ENCODE data around the gene GRIA1. TPM values are rescaled to one million over a fixed set of nuclear protein-coding genes. Genes with fewer than 3 reads are reported as not detected.

GRIA1 gene
- total RNA-seq, 1 donor from 2014 or later: 0.55 TPM

- no peak overlapping the region for H3K27ac Mint-ChIP-seq (ENCODE audit: unreplicated experiment)
- peaks cover 13% of the 10 kb centered on the region for H3K27me3 Mint-ChIP-seq (ENCODE audit: low read depth)
- H3K4me1 Mint-ChIP-seq (ENCODE audit: low read depth): no peaks in the 10 kb centered on the region
- no peaks in the 10 kb centered on the region for H3K9me3 Mint-ChIP-seq (ENCODE audit: low read depth)
- no peak overlapping the region for H3K4me3 Mint-ChIP-seq (ENCODE audit: unreplicated experiment)
- H3K36me3 Mint-ChIP-seq (ENCODE audit: low read depth): no peaks in the 10 kb centered on the region
- no peak for DNase-seq (ENCODE audit: low spot score)
- TF ChIP-seq CTCF (IDR thresholded peaks at IDR 0.05): no peak
These were observed 255.4 kb downstream of the GRIA1 start for GRCh38 chr5:153745778-153746395.

DNA sequence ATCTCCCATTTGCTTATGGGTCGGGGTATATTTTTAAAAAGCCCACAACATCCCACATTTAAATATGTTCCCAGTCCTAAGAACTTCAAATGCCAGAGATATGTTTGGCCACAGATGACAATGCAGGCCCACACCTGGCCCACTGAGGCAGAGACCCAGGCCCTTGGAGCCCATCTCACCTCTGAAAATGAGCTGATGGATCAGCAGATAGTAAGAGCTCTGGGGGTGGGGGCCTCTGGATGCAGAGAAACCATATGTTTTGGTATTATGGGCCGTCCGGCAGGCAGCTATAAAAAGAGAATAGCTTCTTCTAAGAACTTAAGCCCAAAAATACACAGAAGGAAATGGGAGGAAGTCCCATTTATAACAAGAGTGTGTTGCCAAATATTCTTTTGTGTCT is 256.0 kb downstream of the GRIA1 start:
- no peak overlapping the region for H3K4me3 Mint-ChIP-seq (ENCODE audit: unreplicated experiment)
- H3K36me3 Mint-ChIP-seq (ENCODE audit: low read depth): no peaks in the 10 kb centered on the region
- no peak for TF ChIP-seq CTCF (IDR thresholded peaks at IDR 0.05)
- no peak for DNase-seq (ENCODE audit: low spot score)
- no peaks in the 10 kb centered on the region for H3K4me1 Mint-ChIP-seq (ENCODE audit: low read depth)
- H3K27ac Mint-ChIP-seq (ENCODE audit: unreplicated experiment): no peak overlapping the region
- peaks cover 12% of the 10 kb centered on the region for H3K27me3 Mint-ChIP-seq (ENCODE audit: low read depth)
- no peaks in the 10 kb centered on the region for H3K9me3 Mint-ChIP-seq (ENCODE audit: low read depth)

GRCh38 chr5:153748823-153749222 is 258.4 kb downstream of the GRIA1 start:
- no peak for DNase-seq (ENCODE audit: low spot score)
- Mint-ChIP-seq H3K27ac (ENCODE audit: unreplicated experiment) (no peak overlapping the region), H3K4me1 (ENCODE audit: low read depth) (no peaks in the 10 kb centered on the region), H3K27me3 (ENCODE audit: low read depth) (peaks cover 8% of the 10 kb centered on the region), H3K9me3 (ENCODE audit: low read depth) (no peaks in the 10 kb centered on the region), H3K4me3 (ENCODE audit: unreplicated experiment) (no peak overlapping the region), H3K36me3 (ENCODE audit: low read depth) (no peaks in the 10 kb centered on the region)
- no peak for TF ChIP-seq CTCF (IDR thresholded peaks at IDR 0.05)

DNA sequence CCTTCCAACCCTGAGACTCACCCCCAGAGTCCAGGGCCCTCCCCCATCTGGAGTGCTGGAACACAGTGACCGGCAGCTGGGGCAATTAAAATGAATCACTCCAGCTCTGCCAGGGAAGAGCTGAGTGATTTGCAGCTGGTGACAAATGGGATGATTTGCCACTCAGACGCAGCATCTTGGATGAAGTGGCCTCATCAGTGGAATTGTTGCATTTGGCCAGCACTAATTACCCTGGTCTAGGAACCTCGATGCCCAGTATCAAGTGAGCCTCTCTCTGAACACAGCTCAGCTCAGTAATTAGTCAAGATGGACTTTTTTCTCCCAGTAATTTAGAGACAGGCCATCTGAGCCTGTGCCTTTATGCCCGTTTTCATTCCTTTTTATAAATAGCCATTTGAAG is 259.5 kb downstream of the GRIA1 start:
- no peak overlapping the region for H3K27ac Mint-ChIP-seq (ENCODE audit: unreplicated experiment)
- peaks cover 8% of the 10 kb centered on the region for H3K27me3 Mint-ChIP-seq (ENCODE audit: low read depth)
- no peaks in the 10 kb centered on the region for H3K36me3 Mint-ChIP-seq (ENCODE audit: low read depth)
- TF ChIP-seq CTCF (IDR thresholded peaks at IDR 0.05): no peak
- no peaks in the 10 kb centered on the region for H3K9me3 Mint-ChIP-seq (ENCODE audit: low read depth)
- H3K4me3 Mint-ChIP-seq (ENCODE audit: unreplicated experiment): no peak overlapping the region
- DNase-seq (ENCODE audit: low spot score): no peak
- no peaks in the 10 kb centered on the region for H3K4me1 Mint-ChIP-seq (ENCODE audit: low read depth)

DNA sequence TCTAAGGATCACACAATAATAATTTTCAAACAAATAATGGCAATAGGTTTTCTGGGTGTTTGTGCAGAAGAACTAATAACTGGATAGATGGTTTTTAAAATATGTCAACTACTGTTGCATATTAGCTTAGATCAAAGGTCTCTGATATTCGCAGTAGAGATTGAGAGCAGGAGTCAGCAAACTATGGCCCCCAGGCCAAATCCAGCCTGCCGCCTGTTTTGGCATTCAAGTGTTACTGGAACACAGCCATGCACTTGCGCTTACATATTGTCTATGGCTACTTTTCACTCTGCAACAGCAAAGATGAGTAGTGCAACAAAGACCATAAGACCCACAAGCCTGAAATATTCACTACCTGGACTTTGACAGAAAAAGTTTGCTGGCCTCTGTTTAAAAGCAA is 260.8 kb downstream of the GRIA1 start:
- Mint-ChIP-seq H3K4me1 (ENCODE audit: low read depth) (no peaks in the 10 kb centered on the region), H3K9me3 (ENCODE audit: low read depth) (no peaks in the 10 kb centered on the region), H3K27me3 (ENCODE audit: low read depth) (peaks cover 7% of the 10 kb centered on the region), H3K36me3 (ENCODE audit: low read depth) (no peaks in the 10 kb centered on the region), H3K4me3 (ENCODE audit: unreplicated experiment) (no peak overlapping the region), H3K27ac (ENCODE audit: unreplicated experiment) (no peak overlapping the region)
- no peak for DNase-seq (ENCODE audit: low spot score)
- TF ChIP-seq CTCF (IDR thresholded peaks at IDR 0.05): no peak

Measured in chondrocyte (in vitro differentiated cells).